GM12874 (cell line): ENCODE measurements around the gene AK2.

Experiments used
- CTCF ChIP-seq: IDR thresholded peaks from 2 replicates; pipeline ENCODE4 v1.5.1; 2011; ENCODE audit warnings: low read depth, mild to moderate bottlenecking, control low read depth, low read length, moderate library complexity; ENCODE audit not compliant: insufficient read depth

The AK2 gene

GRCh38 chr1:32960819-32961355, 75.8 kb downstream of the AK2 start:
- TF ChIP-seq CTCF, result no peak

- TF ChIP-seq CTCF, result no peak
These were observed 76.3 kb downstream of the AK2 start for GRCh38 chr1:32960342-32960741.

- no peak for TF ChIP-seq CTCF
These were observed 77.9 kb downstream of the AK2 start for GRCh38 chr1:32958827-32959226.
